ENCODE data around the gene CDIP1.

DNA sequence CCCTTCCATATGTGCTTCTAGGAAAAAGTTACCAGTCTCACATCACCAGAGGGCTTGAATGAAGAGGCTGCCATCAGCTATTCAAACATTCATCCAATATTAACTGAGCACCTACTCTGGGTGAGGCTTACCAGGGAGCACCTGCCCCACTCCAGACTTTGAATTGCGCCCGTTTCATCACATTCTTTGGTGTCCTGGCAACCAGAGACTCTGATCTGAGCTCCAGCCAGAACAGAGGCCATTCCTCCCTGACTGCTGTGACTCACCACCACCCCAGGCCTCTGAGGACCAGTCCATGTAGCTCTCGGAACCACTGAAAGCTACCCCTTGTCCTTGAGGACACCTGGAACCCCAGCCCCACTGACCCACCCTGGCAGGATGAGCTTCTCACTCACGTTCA lies 17.5 kb upstream of the CDIP1 start, which contains the start of gene C16orf96:
- no peak for TF ChIP-seq CTCF (IDR thresholded peaks at IDR 0.05; ENCODE audit: poor library complexity)
- TF ChIP-seq EZH2 (IDR thresholded peaks at IDR 0.05; ENCODE audit: borderline replicate concordance): no peak
